Anterior cingulate cortex (tissue), 58 donors: ENCODE data around the gene PRR14.
"Not testable (repeated sequence)": the region's sequence is repeated elsewhere in the genome, so short reads cannot be mapped to it uniquely, and the experiment has no call there.

ENCODE experiments used
- DNase-seq, 58 donors: peaks; one replicate each; lab custom pipeline; 2025; lab: John Stamatoyannopoulos, UW

PRR14 gene

DNA sequence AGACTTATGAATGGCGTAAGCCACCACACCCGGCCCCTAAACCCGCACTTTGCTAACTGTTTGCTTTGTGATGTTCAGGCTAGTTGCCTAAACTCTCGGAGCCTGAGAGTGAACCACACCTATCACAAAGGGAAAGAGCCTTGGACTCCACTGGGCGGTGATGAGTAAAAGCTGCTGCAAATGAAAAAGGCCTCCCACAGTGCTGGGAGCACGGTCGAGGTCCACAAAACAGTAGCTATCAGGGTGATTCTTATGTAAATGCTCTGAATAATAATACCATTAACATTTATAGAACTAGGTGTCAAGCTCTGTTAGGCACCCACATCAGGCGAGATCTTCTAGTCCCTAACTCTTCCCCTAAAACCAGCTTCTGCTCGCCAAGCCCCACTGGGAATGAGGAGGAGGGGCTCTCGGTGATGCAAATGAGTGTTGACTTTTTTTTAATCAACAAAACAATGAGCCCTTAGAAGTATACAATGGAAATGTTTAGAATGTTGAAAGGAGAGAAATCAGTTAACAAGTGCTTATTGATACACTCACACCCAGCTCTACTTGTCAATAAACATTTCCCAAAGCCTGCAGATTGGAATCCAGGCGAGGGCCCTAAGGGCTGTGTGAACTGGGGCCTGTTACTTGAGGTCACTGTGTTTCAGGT, 27.3 kb downstream of the PRR14 start:
- no peak for DNase-seq

DNA sequence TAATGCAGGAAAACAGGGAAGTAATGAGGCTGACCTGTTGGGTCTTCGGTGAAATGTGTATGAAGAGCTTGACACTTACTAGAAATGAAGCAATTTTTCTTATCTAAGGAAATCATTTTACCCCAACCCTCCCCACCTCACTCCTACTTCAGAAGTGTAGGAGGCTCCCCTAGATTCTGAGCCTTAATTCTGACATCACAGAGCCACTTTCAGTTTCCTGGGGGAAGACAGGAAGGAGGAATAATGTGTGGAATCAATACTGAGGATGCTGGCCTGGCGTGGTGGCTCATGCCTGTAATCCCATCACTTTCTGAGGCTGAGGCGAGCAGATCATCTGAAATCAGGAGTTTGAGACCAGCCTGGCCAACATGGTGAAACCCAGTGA, 27.8 kb downstream of the PRR14 start:
- DNase-seq = no peak

DNA sequence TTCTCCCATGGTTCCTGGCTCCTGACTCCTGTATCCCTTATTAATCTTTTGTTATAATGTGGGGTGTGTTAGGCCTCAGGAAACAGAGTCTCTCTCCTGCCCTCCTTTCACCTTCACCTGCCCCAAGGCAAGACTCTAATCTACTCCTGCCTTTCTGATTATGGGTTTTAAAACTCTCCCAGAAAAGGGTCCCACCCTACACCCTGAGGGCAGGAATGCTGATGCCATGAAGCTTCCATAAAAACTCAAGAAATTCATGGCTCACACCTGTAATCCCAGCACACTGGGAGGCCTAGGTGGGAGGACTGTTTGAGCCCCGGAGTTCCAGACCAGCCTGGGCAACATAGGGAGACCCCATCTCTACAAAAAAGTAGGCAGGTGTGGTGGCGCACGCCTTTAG, 29.6 kb downstream of the PRR14 start:
- no peak for DNase-seq

DNA sequence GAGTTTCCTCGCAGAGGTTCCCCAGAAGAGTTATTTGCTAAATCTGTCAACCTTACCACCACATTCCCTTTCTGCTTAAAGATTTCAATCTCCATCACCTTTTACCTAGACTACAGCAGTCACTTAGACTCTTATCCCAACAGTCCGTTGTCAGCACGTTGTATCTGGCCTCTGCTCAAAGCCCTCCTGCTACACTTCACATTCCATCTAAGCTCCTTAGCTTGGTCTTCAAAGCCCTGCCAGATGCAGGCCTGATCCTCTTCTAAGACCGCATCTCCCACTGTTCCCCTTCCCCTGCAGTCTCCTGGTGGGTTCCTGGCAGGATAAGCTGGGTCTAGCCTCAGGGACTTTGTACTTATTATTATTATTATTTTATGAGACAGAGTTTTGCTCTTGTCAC, 37.9 kb downstream of the PRR14 start:
- no peak for DNase-seq

DNA sequence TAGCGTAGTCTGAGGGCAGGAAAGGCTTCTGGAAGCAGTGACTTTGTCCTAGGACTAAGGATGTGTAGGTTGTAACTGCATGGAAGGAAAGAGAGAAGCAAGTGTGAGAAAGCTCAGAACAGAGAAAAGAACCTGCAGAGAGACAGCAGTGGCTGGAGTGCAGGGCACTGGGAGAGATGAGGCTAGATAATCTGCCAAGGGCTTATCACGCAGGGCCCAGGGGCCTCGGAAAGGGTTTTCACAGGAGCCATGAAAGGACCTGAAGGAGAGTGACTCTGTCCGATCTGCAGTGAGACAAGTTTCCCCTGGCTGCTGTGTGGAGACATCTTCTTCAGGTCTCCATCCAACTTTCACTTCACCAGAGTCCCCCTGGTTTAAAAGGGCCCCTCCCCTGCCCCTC, 41.1 kb downstream of the PRR14 start:
- DNase-seq = no peak

DNA sequence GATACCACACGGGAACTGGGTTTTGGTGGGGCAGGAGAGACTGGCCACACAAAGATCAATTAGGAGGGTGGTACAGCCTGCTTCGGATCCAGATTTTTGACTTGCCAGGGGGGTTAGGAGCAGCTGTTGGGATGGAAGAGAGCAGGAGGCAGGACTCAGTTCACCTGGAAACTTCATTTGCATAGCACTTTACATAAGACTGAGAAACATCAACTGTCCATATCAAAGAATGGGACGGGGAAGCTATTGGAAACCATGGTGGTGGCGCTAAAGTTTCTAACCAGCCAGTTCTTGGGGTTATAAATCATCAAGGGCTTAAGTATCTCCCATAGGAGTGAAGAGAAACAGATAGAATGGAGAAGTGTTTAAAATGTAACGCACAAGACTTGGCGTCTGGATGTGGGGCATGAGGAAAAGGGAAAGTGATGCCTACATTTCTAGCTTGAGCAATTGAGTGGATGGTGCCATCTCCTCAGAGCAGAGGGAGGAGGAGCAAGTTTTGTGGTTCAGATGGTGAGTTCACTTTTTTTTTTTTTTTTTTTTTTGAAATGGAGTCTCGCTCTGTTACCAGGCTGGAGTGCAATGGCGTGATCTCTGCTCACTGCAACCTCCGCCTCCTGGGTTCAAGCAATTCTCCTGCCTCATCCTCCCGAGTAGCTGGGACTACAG, 41.8 kb downstream of the PRR14 start:
- no peak for DNase-seq

DNA sequence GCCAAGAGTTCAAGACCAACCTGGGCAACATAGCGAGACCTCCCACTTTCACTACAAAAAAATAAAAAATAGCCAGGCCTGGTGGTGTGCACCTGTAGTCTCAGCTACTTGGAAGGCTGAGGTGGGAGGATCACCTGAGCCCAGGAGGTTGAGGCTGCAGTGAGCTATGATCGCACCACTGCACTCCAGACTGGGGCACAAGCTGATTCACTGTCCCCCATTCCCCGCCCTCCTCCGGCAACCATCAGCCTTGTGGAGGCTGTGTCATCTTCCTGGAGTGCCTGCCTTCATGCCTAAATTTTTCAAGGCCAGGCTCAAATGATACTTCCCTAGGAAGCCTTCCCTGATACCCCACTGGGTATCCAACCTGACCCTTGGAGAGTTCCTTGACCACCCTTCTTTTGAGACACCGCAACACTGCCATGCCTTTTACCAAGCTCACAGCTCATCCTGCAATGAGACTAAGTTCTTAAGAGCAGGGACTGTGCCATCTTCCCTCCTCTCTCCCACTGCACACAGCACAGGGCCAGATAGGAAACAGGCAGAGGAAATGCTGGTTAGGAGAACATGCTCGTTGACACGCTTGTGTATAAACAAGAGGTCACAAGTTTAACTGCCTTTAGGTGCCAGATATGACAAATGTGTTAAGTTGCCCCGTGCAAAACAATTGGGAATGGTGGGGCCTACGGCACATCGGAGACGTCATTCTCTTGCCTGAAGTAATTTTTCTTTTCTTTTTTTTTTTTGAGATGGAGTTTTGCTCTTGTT, 44.4 kb downstream of the PRR14 start:
- no peak for DNase-seq

DNA sequence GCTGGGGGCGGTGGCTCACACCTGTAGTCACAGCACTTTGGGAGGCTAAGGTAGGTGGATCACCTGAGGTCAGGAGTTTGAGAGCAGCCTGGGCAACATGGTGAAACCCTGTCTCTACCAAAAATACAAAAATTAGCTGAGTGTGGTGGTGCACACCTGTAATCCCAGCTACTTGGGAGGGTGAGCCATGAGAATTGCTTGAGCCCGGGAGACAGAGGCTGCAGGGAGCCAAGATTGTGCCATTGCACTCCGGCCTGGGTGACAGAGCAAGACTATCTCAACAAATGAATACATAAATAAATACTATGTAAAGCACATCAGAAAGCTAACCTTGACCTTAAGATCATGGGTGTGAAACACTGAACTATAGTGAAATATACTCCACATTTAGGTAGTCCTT, 45.9 kb downstream of the PRR14 start:
- not testable (repeated sequence) for DNase-seq

DNA sequence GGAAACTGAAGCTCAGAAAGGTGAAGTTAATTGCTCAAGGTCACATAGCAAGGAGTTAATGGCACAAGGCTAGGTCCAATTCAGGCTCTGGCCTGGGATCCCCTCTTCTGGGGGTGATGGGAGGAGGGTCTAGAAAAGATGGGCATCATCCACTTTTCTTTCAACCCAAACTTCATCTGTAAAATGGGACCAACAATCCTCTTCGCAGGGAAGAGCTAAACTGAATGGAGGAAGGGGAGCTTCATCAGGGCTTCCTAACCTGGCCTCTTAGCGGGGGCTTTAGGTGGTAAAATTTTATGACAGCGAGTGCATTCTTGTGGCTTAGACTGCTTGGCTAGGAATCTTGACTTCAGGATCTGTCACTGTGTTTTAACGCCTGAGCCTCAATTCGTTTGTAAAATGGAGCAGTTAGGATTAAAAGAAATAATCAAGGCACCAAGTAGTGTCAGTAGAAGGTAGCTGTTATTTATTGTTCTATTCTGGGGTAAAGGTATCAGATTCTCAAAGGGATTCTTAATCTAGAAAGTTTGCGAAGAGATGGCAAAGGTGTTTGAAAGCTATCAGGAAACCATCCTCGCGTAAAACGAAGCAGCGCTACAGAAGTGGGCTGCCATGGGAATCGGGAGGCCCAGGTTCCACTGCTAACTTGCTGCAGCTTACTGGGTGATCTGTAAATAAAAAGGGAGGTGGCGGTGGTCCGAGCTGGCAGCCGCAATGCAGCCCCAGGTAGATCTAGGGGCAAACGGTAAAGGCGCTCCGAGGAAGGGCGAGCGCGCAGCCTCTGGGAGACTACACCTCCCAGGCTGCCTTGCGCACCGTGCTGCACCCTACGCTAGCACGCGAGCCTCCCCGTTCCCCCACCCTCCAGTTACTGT, 46.7 kb downstream of the PRR14 start:
- DNase-seq = peak in 23 of 58 donors; percentile 90 to 99 (median 98)

DNA sequence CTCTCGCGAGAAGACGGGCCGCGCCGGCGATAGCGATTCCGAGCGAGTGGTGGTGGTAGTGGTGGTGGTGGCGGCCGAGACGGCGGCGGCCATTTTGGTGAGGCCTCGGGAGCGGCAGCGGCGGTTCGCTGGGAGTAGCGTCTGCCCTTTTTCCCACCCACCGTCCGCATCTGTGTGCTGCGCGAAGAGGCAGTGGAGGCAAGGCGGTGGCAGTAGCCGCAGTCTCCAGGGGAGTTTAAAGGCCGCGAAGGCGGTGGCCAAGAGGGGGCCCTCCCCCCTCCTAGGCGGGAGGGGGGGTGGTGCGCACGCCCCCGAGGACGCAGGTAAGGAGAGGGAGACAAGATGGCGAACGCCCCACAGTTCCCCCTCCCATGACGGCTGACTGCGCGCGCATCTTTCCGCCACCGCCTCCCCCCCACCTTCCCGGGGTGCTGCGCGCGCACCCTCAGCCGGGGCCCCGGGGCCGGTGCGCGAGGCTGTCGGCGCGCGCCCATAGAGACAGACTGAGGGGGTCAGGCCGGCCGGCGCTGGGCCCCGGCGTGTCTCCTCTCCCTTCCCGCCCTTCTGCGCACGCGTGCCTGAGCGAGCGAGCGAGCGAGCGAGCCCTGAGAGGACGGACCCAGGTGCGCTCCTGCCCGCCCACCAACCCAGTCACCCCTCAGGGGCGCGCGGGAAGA, 47.5 kb downstream of the PRR14 start:
- peak; percentile 58 to 99 (median 94) for DNase-seq

DNA sequence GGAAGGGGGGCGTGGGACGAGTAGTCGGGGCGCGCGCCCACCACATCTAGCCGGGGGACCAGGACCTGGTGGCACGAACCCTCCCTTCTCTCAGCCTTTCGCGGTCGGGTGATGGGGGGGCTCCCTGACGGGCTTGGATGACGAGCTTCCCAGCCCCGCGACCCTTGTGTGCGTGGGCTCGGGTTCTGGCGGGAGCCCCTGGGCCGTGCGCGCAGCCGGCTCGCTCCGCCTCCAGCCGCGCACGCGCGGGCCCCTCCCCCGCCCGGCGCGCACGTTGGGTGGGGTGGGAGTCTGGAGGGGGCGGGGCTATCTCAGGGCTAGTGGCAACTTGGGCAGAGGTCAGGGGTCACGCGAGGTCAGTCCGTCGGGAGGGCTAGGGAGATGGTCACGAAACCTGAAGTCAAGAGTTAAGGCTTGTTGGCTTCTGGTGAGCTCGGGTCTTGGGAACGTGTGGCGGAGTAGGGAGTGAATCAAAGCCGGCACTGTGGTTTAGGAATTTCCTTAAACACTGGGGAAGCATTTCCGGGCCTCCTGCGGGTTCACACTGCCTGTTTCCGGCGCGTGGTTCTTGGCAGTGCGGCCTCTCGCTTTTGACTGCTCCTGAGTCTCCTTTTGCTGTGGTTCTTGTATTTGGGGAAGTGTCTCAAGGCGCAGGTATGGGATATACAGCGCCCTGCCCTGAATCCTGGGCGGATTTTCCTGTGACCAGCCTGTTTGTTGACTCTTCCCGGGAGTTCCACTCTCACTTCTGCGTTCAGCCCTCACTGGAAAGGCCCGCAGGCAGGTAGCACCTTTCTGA, 48.3 kb downstream of the PRR14 start, which contains the start of gene SRCAP:
Gene SRCAP, plus strand, starts transcription at position 356 of the 799 bp plus-strand sequence. CDS start 1,654 bp downstream, outside the sequence.
- DNase-seq = peak in 57 of 58 donors; percentile 14 to 90 (median 77)

DNA sequence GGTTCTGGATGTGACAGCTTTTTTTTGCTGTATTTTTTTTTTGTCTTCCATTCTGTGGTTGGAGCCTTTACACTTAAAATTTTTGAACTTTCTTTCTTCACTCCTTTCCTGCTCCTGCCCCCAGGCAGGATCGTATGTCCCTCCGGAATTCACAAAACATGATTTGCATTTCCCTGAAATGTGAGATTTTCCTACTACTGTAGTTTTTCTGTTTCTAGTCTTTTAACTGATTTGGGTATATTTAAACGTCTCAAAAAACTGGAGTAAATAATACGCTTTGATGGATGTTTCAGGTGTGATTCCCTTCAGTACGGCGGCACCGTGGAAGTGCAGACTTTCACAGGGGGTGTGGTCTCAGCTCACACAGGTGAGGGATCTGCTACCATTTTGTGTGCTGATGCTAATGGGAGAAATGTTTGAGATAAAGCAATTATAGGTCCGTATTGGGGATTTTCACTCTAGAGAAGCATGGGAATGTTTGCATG, 48.9 kb downstream of the PRR14 start:
- DNase-seq = no peak

DNA sequence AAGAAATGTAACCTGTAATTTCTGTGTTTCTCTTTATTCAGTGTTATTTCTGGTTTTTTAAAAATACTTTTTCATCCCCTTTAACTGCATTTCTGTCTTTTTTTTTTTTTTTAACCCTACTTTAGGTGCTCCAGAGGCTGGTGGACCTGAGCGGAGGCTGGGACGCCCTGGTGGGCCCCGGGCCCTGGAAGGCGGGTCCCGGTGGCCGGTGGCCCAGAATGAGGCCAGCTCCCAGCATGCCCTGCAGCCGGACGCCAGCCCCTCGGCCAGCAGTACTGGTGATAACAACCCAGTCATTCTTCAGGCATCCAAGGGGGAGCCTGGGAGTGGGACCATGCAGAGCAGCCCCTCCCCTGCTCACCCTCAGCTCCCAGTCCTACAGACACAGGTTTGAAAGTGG, 49.7 kb downstream of the PRR14 start:
- peak in 2 of 58 donors; percentile 3 to 13 for DNase-seq

DNA sequence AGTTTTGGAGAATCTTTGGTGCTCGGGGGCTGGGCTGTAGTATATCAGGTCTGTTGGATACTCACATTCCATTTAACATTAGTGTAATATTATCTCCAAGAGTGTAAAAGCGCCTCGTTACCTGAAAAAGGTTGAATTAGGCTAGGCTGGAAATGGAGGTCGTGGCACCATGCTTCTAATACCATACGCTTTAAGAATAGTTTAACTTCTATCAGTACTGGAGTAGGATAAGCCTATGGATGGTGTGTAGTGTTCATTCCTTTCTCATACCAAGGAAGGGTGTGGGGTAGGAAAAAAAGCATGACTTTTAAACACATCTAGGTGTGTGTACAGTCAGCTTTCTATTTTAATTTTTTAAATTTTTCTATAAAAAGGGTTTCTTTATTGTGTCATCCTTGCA, 50.2 kb downstream of the PRR14 start:
- DNase-seq = no peak

DNA sequence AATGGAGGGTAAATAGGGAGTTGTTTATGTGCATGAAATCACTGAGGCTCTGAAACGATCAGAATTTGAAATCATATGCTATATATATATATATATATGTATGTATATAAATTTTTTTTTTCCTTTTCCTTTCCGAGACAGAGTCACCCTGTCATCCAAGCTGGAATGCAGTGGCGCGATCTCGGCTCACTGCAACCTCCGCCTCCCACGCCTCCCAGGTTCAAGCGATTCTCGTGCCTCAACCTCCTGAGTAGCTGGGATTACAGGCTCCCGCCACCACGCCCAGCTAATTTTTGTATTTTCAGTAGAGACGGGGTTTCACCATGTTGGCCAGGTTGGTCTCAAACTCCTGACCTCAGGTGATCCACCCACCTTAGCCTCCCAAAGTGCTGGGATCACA, 52.3 kb downstream of the PRR14 start:
- DNase-seq = not testable (repeated sequence)

DNA sequence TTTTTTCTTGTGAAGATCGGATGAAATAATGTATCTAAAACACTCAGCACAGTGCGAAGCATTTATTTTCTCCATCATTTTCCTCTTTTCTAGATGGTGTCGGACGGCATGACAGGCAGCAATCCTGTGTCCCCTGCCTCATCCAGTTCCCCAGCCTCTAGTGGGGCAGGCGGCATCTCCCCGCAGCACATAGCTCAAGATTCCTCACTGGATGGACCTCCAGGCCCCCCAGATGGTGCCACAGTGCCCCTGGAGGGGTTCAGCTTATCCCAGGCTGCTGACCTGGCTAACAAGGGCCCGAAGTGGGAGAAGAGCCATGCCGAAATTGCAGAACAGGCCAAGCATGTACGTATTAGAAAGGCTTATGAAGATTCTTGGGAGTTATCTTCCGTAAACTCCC, 53.2 kb downstream of the PRR14 start:
- DNase-seq = no peak
